Panc1 (cell line): ENCODE measurements around the gene MED16.

Experiments used
- CTCF ChIP-seq: fragments of 450-650 bp; IDR thresholded peaks from 2 replicates; pipeline ENCODE4 v1.5.1; 2017; ENCODE audit warnings: mild to moderate bottlenecking
- POLR2AphosphoS5 ChIP-seq: IDR thresholded peaks from 2 replicates; pipeline ENCODE4 v1.6.1; 2012; ENCODE audit warnings: mild to moderate bottlenecking, low read depth, low read length, moderate library complexity
- REST ChIP-seq, 2 experiments: IDR thresholded peaks; 2 replicates each; pipeline ENCODE4 v1.6.1; 2011 to 2012; ENCODE audit warnings: low read depth in 2 of 2, control low read depth in 1 of 2, low read length in 1 of 2, mild to moderate bottlenecking in 1 of 2, moderate library complexity in 1 of 2; ENCODE audit not compliant: insufficient read depth in 1 of 2
- SIN3A ChIP-seq: IDR thresholded peaks from 2 replicates; pipeline ENCODE4 v1.6.1; 2012; ENCODE audit warnings: low read depth, mild to moderate bottlenecking, low read length, moderate library complexity, borderline replicate concordance; ENCODE audit not compliant: insufficient read depth
- TCF7L2 ChIP-seq: IDR thresholded peaks from 2 replicates; pipeline ENCODE4 v1.6.1; 2011; ENCODE audit warnings: mild to moderate bottlenecking, low read depth, low read length, inconsistent platforms

GRCh38 chr19:850979-851335, 42.0 kb downstream of the MED16 start:
- TF ChIP-seq CTCF (no peak), POLR2AphosphoS5 (no peak), TCF7L2 (no peak), SIN3A (no peak), REST (IDR thresholded peaks at IDR 0.05; ENCODE audit: insufficient read depth in 1 of 2, low read depth in 2 of 2, low read length in 1 of 2) (no peak)
